Measurements from ENCODE around the gene GLS.

GLS gene

DNA sequence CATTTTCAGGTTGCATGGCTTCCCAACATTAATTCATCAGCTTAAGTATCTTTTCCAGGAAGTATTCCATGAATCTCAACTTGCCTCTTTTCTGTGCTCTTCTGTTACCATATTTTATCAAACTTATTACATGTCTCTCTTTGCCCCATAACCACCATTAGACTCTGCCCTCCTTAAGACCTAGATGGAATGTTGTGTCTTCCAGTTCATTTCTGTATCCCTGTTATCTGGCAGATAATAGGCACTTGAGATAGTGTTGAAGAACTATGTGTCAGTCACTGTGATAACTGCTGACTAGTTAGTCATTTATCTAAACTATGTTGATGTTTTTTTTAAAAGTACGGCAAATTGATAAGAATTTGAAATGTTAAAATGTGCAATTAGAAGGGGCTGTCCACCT is 41.8 kb downstream of the GLS start (continued):
- TF ChIP-seq PRDM1 (tag by site-specific recombination; IDR thresholded peaks at IDR 0.05): no peak
- TF ChIP-seq, protein P1, sequence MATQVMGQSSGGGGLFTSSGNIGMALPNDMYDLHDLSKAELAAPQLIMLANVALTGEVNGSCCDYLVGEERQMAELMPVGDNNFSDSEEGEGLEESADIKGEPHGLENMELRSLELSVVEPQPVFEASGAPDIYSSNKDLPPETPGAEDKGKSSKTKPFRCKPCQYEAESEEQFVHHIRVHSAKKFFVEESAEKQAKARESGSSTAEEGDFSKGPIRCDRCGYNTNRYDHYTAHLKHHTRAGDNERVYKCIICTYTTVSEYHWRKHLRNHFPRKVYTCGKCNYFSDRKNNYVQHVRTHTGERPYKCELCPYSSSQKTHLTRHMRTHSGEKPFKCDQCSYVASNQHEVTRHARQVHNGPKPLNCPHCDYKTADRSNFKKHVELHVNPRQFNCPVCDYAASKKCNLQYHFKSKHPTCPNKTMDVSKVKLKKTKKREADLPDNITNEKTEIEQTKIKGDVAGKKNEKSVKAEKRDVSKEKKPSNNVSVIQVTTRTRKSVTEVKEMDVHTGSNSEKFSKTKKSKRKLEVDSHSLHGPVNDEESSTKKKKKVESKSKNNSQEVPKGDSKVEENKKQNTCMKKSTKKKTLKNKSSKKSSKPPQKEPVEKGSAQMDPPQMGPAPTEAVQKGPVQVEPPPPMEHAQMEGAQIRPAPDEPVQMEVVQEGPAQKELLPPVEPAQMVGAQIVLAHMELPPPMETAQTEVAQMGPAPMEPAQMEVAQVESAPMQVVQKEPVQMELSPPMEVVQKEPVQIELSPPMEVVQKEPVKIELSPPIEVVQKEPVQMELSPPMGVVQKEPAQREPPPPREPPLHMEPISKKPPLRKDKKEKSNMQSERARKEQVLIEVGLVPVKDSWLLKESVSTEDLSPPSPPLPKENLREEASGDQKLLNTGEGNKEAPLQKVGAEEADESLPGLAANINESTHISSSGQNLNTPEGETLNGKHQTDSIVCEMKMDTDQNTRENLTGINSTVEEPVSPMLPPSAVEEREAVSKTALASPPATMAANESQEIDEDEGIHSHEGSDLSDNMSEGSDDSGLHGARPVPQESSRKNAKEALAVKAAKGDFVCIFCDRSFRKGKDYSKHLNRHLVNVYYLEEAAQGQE (tag by site-specific recombination; IDR thresholded peaks at IDR 0.05): no peak
- no peak for TF ChIP-seq SCRT2 (tag by site-specific recombination; IDR thresholded peaks at IDR 0.05)
- no peak for TF ChIP-seq ZNF341 (tag by site-specific recombination; IDR thresholded peaks at IDR 0.05; ENCODE audit: low read depth)
- no peak for TF ChIP-seq ZNF561 (tag by site-specific recombination; IDR thresholded peaks at IDR 0.05; ENCODE audit: borderline replicate concordance)

DNA sequence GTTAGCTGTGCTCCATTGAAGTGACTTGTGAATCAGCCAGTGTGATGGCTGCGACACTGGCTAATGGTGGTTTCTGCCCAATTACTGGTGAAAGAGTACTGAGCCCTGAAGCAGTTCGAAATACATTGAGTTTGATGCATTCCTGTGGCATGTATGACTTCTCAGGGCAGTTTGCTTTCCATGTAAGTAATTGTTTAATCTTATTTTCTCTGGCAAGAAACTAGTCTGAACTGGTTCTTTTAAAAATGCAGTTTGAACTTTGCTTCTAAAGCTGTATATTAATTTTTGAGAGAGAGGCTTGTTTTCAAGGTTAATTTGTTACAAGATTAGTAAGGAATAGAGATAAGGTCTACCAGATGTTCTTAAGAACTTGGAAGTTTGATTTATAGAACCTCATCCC is 46.7 kb downstream of the GLS start:
- TF ChIP-seq IKZF3 (tag by site-specific recombination; IDR thresholded peaks at IDR 0.05) (no peak), OSR2 (tag by site-specific recombination; IDR thresholded peaks at IDR 0.05) (no peak), ZNF423 (tag by site-specific recombination; IDR thresholded peaks at IDR 0.05) (no peak)
- Histone ChIP-seq H3K36me3 (ENCODE audit: control insufficient read depth in 2 of 2, insufficient read depth in 1 of 2, low read length in 2 of 2) (peaks cover 42 to 68% of the 10 kb centered on the region in 2 experiments), H3K27ac (ENCODE audit: extremely low read depth, low read depth, low read length) (no peak overlapping the region), H3K9me3 (ENCODE audit: control insufficient read depth, insufficient read depth, low read depth, low read length) (no peaks in the 10 kb centered on the region), H3K4me1 (ENCODE audit: control insufficient read depth, insufficient read depth, low read length) (no peaks in the 10 kb centered on the region), H3K4me3 (ENCODE audit: low read depth, low read length) (no peak overlapping the region)
- ChIA-PET CTCF (interaction anchor here (0.6 kb wide), 1 partner anchor 80 kb away, joined by 3 read pairs; no protein-coding TSS in a partner anchor), POLR2A (no interaction called here)

DNA sequence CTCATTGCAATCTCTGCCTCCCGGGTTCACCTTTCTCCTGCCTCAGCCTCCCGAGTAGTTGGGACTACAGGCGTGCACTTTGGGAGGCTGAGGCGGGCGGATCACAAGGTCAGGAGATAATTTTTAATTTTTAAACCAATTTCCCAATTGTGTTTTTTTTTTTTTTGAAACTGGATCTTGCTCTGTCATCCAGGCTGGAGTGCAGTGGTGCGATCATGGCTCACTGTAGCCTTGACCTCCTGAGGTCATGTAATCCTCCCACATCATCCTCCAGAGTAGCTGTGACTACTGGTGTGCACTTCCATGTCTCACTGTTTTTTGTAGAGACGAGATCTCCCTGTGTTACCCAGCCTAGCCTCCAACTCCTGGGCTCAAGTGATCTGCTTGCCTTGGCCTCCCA is 49.3 kb downstream of the GLS start:
- H3K27ac ChIP-seq (ENCODE audit: extremely low read depth, low read depth, low read length): no peak overlapping the region
- peaks cover 21 to 48% of the 10 kb centered on the region in 2 experiments for H3K36me3 ChIP-seq (ENCODE audit: control insufficient read depth in 2 of 2, insufficient read depth in 1 of 2, low read length in 2 of 2)
- H3K4me3 ChIP-seq (ENCODE audit: low read depth, low read length): no peak overlapping the region
- TF ChIP-seq ZNF548 (tag by site-specific recombination; IDR thresholded peaks at IDR 0.05): no peak
- TF ChIP-seq ZNF843 (tag by site-specific recombination; IDR thresholded peaks at IDR 0.05): no peak
- no peak for TF ChIP-seq ZNF626 (tag by site-specific recombination; IDR thresholded peaks at IDR 0.05)
- H3K9me3 ChIP-seq (ENCODE audit: control insufficient read depth, insufficient read depth, low read depth, low read length): no peaks in the 10 kb centered on the region
- no peaks in the 10 kb centered on the region for H3K4me1 ChIP-seq (ENCODE audit: control insufficient read depth, insufficient read depth, low read length)
- POLR2A ChIA-PET: no interaction called here
- CTCF ChIA-PET: interaction anchor here (0.6 to 0.7 kb wide), 2 partner anchors 10 to 17 kb away, joined by 3 to 6 read pairs; no protein-coding TSS in a partner anchor

DNA sequence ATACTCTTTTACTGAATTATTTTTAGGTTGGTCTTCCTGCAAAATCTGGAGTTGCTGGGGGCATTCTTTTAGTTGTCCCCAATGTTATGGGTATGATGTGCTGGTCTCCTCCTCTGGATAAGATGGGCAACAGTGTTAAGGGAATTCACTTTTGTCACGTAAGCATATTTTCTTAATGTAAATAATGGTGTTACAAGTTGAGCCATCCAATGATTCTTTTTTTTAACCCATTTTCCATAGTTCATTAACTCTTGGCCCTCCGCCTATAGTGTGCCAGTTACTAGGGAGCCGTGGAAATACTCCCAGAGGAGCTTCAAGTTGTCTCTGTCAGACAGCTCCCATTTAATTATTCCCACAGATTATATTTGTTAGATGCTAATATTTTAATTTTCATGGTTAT is 49.8 kb downstream of the GLS start:
- POLR2A ChIA-PET: no interaction called here
- H3K27ac ChIP-seq (ENCODE audit: extremely low read depth, low read depth, low read length): no peak overlapping the region
- peaks cover 20 to 44% of the 10 kb centered on the region in 2 experiments for H3K36me3 ChIP-seq (ENCODE audit: control insufficient read depth in 2 of 2, insufficient read depth in 1 of 2, low read length in 2 of 2)

More for the DNA sequence above, 49.8 kb downstream of the GLS start:
- CTCF ChIA-PET: interaction anchor here (0.7 kb wide), 1 partner anchor 10 kb away, joined by 3 read pairs; no protein-coding TSS in a partner anchor
- no peak for TF ChIP-seq ZNF549 (tag by site-specific recombination; IDR thresholded peaks at IDR 0.05)
- TF ChIP-seq MEIS1 (CRISPR knock-in tag; IDR thresholded peaks at IDR 0.05; ENCODE audit: borderline replicate concordance): no peak
- no peak for TF ChIP-seq ZNF629 (tag by site-specific recombination; IDR thresholded peaks at IDR 0.05)
- TF ChIP-seq ZNF214 (tag by site-specific recombination; IDR thresholded peaks at IDR 0.05; ENCODE audit: borderline replicate concordance): no peak
- no peak for TF ChIP-seq ZNF335 (tag by site-specific recombination; conservative IDR thresholded peaks at IDR 0.05)
- TF ChIP-seq, protein P2, sequence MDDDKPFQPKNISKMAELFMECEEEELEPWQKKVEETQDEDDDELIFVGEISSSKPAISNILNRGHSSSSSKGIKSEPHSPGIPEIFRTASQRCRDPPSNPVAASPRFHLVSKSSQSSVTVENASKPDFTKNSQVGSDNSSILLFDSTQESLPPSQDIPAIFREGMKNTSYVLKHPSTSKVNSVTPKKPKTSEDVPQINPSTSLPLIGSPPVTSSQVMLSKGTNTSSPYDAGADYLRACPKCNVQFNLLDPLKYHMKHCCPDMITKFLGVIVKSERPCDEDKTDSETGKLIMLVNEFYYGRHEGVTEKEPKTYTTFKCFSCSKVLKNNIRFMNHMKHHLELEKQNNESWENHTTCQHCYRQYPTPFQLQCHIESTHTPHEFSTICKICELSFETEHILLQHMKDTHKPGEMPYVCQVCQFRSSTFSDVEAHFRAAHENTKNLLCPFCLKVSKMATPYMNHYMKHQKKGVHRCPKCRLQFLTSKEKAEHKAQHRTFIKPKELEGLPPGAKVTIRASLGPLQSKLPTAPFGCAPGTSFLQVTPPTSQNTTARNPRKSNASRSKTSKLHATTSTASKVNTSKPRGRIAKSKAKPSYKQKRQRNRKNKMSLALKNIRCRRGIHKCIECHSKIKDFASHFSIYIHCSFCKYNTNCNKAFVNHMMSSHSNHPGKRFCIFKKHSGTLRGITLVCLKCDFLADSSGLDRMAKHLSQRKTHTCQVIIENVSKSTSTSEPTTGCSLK (tag by site-specific recombination; IDR thresholded peaks at IDR 0.05): no peak
- TF ChIP-seq ZNF664 (tag by site-specific recombination; IDR thresholded peaks at IDR 0.05): no peak
- TF ChIP-seq ZIC2 (tag by site-specific recombination; IDR thresholded peaks at IDR 0.05): no peak
- TF ChIP-seq, protein P3, sequence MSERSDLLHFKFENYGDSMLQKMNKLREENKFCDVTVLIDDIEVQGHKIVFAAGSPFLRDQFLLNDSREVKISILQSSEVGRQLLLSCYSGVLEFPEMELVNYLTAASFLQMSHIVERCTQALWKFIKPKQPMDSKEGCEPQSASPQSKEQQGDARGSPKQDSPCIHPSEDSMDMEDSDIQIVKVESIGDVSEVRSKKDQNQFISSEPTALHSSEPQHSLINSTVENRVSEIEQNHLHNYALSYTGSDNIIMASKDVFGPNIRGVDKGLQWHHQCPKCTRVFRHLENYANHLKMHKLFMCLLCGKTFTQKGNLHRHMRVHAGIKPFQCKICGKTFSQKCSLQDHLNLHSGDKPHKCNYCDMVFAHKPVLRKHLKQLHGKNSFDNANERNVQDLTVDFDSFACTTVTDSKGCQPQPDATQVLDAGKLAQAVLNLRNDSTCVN (tag by site-specific recombination; optimal IDR thresholded peaks at IDR 0.05): no peak
- TF ChIP-seq ZNF132 (tag by site-specific recombination; IDR thresholded peaks at IDR 0.05; ENCODE audit: borderline replicate concordance): no peak
- TF ChIP-seq HOXC10 (CRISPR knock-in tag; IDR thresholded peaks at IDR 0.05): no peak
- no peak for TF ChIP-seq ZNF626 (tag by site-specific recombination; IDR thresholded peaks at IDR 0.05)
- no peak for TF ChIP-seq ZNF677 (tag by site-specific recombination; IDR thresholded peaks at IDR 0.05)
- Histone ChIP-seq H3K4me1 (ENCODE audit: control insufficient read depth, insufficient read depth, low read length) (no peaks in the 10 kb centered on the region), H3K4me3 (ENCODE audit: low read depth, low read length) (no peak overlapping the region), H3K9me3 (ENCODE audit: control insufficient read depth, insufficient read depth, low read depth, low read length) (no peaks in the 10 kb centered on the region)

Data from HEK293 (cell line).